Epidermal melanocyte (primary cell): ENCODE results near the gene DPYSL5.
"Not testable (repeated sequence)": the region's sequence is repeated elsewhere in the genome, so short reads cannot be mapped to it uniquely, and the experiment has no call there.

Experiments
- DNase-seq: peaks from one replicate; pipeline ENCODE4 v3.0.0; 2011; ENCODE audit warnings: low spot score; ENCODE audit not compliant: insufficient read length

The DPYSL5 gene

GRCh38 chr2:26847655-26848335 is at the start of gene DPYSL5:
Gene DPYSL5, plus strand, starts transcription at chr2:26848132. Its CDS starts 50,368 bp downstream, at chr2:26898500.
- no peak for DNase-seq

- DNase-seq, result no peak
Observed at GRCh38 chr2:26801328-26801727, 46.6 kb upstream of the DPYSL5 start.

GRCh38 chr2:26801796-26802195 is 46.1 kb upstream of the DPYSL5 start:
- DNase-seq, result no peak

- no peak for DNase-seq
Observed at GRCh38 chr2:26805241-26805676, 42.7 kb upstream of the DPYSL5 start.

GRCh38 chr2:26807788-26808460 is 40.0 kb upstream of the DPYSL5 start:
- no peak for DNase-seq

GRCh38 chr2:26809211-26809610 is 38.7 kb upstream of the DPYSL5 start:
- no peak for DNase-seq

GRCh38 chr2:26809876-26810577 is 37.9 kb upstream of the DPYSL5 start:
- no peak for DNase-seq

GRCh38 chr2:26811261-26811660 is 36.7 kb upstream of the DPYSL5 start:
- DNase-seq, result no peak

- no peak for DNase-seq
Observed at GRCh38 chr2:26811791-26812694, 35.9 kb upstream of the DPYSL5 start.

- no peak for DNase-seq
Observed at GRCh38 chr2:26812731-26813130, 35.2 kb upstream of the DPYSL5 start.

GRCh38 chr2:26814072-26814765 is 33.7 kb upstream of the DPYSL5 start:
- not testable (repeated sequence) for DNase-seq

GRCh38 chr2:26816893-26817292 is 31.0 kb upstream of the DPYSL5 start:
- no peak for DNase-seq

- no peak for DNase-seq
Observed at GRCh38 chr2:26818255-26818654, 29.7 kb upstream of the DPYSL5 start.

- DNase-seq, result no peak
Observed at GRCh38 chr2:26818972-26819371, 29.0 kb upstream of the DPYSL5 start.

GRCh38 chr2:26820932-26821331 is 27.0 kb upstream of the DPYSL5 start:
- DNase-seq, result no peak

GRCh38 chr2:26822877-26823276 is 25.1 kb upstream of the DPYSL5 start:
- no peak for DNase-seq

- DNase-seq, result no peak
Observed at GRCh38 chr2:26838121-26838906, 9.6 kb upstream of the DPYSL5 start.

GRCh38 chr2:26840937-26841610 is 6.9 kb upstream of the DPYSL5 start:
- DNase-seq, result no peak

GRCh38 chr2:26843041-26843440 is 4.9 kb upstream of the DPYSL5 start:
- DNase-seq, result no peak
